ENCODE data around the gene PLXNA2.

- TF ChIP-seq CTCF (IDR thresholded peaks at IDR 0.05) (peak in 4 of 7 experiments; percentile 36 to 59 (median 46)), POLR2A (IDR thresholded peaks at IDR 0.05) (peak in 1 of 3 donors; percentile 49)
Measured at GRCh38 chr1:208043691-208044181, 200.4 kb downstream of the PLXNA2 start.

Data from body of pancreas (tissue), 4 donors.